Naive thymus-derived CD8-positive, alpha-beta T cell (primary cell): ENCODE data around the gene RAD18. TPM values are rescaled to one million over a fixed set of nuclear protein-coding genes. Genes with fewer than 3 reads are reported as not detected.

Experiments
- polyA plus RNA-seq, 3 donors: library from polyadenylated mRNA; unstranded; fragments of 300-500 nt; fragmentation: Illumina TruSeq; gene quantifications; one replicate each; pipeline ENCODE4 v1.2.3, GENCODE V29; 2021
- total RNA-seq, 8 experiments: library from RNA in 2 of 8; stranded (reverse) in 2 of 8; gene quantifications; one replicate each; pipeline ENCODE4 v1.2.3 and lab custom pipeline; 2021 to 2026

RAD18 gene
- total and polyA plus RNA-seq, 5 experiments from 2014 or later: 7.8 to 18.0 (median 14.6) TPM

Other genes with a start within 250 kb of the RAD18 start
- gene CAV3, start 229.7 kb downstream of the RAD18 start, total RNA-seq: not detected
- gene CAV3, start 229.7 kb downstream of the RAD18 start, polyA plus RNA-seq: not detected
- under 1 TPM; 0.18 to 0.58 TPM for gene OXTR, start 193.9 kb downstream of the RAD18 start, total RNA-seq
- gene OXTR, start 193.9 kb downstream of the RAD18 start, polyA plus RNA-seq: not detected